HG03439 (cell line): Measurements from ENCODE around the gene KCNJ10.
A peak's percentile ranks its signal among the peaks of the same experiment; 100 is the strongest.
"Not testable (repeated sequence)": the region's sequence is repeated elsewhere in the genome, so short reads cannot be mapped to it uniquely, and the experiment has no call there.

ENCODE experiments used
- ATAC-seq: cut with Tn5 transposase; IDR thresholded peaks from one replicate; pipeline ENCODE4 v1.9.1; 2021; ENCODE audit warnings: mild to moderate bottlenecking, moderate library complexity; ENCODE audit not compliant: unreplicated experiment

KCNJ10 gene

DNA sequence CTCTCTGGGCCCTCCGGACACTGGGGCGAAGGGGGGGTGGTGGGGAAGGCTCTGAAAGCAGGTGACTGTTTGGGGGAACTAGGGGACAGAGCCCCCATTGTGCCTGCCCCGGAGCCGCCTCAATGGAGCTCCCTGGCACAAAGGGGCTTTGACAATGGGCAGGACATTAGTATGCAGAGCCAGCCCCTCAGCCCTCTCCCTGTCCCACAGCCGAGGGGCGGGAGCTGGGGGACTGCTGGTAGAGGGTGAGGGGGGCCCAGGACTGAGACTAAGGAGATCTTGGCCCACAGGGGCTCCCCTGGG lies 7.8 kb downstream of the KCNJ10 start:
- no peak for ATAC-seq

DNA sequence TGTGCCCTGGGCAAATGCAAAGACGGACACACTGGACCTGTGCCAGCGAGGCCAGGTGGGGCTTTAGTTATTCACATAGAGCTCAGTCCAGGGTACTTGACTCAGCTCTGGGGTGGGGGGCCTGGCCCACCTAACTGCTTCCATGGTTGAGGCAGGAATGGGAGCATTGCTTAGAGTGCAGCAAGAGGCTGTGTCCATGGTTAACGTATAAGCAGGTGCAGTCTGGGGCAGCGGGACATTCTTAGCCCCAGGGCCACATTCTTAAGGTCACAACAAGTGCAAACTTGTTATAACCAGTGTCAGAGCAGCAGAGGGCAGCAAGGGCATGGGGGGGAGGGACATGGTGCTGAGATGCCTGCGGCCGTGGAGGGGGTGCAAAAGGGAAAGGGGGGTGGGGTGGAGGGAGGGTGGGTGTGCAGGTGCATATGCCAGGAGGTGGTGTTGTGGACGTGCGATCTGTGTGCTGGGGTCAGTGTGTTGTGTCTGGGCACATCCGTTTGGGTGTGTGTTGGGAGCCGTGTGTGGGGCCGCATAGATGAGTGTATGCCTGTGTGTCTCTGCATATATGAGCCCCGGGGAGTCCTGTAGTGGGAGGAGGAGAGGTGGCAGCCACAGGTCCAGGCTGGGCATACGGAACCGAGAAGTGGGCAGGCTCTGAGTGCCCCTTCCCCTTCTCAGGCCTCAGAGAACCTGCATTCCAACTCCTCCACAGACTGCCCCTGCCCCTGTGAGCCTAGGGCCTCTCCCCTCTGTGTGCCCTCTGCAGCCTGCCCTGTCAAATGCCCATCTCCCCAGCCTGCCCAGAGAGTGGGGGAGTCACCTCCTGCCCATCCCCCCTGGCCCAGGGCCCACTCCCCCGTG lies 8.4 kb downstream of the KCNJ10 start:
- ATAC-seq: no peak

DNA sequence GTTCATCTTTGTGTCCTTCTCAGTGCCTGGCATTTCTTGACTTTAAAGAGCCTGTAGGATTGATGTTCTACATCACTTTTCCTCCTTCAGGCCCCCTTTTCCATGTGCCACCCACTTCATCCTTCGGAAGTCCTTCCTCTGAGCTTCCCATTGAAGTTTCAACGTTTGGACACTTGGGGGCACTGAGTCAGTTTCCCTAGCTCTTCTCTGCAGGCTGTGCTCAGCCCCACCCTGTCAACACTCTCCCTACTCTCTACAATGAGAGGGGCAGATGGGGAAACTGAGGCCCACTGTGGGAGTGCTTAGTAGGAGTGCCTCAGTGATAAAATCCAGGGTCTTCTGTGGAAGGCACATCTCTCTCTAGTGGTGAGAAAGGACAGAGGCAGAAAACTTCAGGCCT lies 11.9 kb downstream of the KCNJ10 start:
- ATAC-seq: no peak

DNA sequence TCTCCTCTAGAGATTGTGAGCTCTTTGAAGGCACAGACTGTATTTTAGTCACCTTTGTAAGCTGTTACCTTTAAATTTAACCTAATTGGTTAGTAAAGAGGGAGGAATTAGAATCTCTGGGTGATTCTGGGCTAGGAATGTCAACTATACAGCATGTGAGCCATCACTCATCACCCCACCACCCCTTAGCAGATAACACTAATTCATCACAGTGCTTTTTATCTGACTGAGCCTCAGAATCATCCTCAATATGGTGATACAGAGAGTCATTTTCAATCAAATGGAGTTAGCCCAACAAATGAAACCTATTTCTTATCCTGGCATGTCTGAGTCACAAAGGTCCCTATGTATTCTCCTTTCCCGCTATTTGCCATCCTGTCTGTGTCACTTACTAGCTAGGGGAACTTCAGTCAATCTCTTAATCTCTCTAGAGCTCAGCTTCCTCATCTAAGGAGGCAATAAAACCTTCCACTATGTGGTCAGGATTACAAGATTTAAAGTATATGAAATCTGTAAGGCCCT lies 13.3 kb downstream of the KCNJ10 start:
- ATAC-seq: no peak

DNA sequence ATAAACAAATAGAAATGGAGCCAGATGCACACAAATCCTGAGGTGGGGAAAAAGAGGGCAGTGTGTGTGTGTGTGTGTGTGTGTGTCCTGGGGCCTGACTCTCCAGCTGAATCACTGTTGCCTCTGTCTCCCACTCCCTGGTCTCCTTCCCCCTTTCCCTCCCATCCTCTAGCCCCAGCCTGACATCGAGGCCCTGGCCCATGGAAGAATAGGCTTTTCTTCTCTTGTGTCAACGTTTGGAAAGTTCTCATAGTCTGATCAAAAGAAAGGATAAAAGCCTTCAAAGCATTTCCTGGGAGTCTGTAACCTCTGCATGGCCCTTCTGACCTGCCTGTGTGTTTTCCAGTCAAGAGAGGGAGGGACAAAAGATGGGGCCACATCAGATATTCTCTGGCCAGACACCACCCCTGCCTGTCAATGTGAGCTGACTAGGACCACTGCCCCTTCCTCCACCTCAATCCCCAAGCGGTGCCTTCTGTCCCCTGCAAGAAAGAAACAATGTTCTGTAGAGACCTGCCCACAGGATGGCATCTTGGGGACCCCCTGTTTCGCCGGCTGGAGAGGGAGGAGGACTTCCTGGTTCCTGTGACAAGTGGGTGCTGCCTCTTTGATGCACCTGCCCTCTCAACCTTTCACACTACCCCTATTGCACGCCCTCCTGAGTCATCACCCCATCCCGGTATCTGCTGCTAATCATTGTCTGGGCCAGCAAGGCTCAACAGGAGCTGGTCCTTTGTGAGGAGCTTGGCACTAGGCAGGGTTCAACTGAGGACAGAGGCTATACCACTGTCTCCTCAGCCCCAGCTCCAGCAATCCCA lies 16.2 kb downstream of the KCNJ10 start:
- no peak for ATAC-seq

DNA sequence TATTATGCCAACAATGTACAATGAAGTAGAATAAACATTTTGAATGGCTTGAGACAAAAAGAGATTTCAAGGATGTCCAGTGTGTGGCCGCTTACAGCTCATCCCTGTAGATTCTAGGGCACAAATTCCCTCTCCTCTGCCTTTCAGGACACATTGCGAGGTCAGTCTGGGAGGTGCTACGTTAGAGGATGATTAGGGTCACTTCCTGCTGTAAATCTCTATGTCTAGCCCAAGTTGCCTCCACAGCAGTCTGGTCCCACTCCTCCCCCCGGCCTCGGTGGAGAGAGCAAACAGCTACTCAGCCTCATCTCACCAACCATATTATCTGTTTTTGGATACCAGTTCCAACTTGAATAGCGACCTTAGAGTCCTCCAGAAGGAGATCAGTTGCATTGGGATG lies 17.0 kb downstream of the KCNJ10 start:
- no peak for ATAC-seq

DNA sequence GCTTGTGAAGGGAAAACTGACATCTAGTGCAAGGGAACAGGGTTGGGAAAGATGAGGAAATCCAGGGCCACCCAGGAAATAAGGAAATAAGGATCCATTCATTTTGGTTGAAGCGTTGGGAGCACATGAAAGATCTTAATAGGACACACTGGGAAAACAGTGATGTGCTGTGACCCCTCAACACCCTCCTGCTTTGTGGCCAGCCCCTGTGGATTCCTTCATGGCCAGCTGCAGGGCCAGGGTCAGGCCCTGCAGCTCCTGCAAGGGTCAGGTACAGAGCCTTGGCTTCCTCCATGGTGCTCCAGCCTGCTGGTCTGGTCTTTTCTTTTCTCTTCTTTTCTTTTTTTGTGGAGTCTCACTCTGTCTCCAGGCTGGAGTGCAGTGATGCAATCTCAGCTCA lies 19.3 kb downstream of the KCNJ10 start:
- no peak for ATAC-seq

DNA sequence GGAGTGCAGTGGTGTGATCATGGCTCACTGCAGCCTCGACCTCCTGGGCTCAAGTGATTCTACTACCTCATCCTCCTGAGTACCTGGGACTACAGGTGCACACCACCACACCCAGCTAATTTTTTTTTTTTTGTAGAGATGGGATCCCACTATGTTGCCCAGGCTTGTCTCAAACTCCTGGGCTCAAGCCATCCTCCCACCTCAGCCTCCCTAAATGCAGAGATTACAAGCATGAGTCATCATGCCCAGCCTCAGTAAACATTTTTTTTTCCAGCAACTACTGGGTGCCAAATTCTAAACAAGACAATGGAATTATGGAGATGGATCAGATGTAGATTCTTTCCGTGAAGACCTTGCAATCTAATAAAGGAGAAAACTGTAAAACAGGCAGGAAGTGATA lies 19.8 kb downstream of the KCNJ10 start:
- ATAC-seq: not testable (repeated sequence)

DNA sequence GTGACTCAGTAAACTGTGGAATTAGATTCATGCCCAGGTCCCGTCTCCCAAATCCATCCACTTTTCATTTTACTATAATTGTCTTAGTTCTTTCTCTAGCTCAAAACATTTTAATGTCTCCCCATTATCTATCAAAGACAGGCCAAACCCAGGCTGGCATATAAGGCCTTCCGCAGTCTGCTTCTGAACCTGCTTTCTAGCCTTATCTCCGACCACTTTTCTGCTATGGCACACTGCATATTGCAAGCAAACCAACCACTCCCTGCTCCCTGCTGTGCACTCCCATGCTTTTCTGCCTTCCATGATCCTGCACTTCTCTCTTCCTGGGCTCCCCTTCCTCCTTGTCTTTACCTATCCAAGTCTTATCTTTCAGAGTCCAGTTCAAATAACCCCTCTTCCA lies 20.9 kb downstream of the KCNJ10 start:
- no peak for ATAC-seq

DNA sequence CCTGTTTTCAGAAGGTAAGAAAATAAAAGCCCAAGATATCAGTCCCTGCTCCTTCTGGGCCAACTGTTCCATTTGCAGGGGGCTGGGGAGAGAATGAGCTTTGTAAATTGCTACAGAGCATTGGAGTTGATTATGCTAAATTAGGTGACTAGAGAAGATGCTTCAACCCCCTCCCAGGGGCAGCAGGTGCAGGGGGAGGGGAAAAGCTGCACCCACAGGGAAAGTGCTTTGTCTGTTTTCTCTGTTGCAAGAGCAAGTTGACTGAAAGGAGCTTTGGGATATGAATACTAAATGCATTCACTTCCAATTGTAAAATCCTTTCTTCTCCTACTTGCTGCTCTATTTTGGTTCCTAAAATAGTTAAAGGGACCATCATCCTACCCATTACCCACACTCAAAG lies 21.6 kb downstream of the KCNJ10 start:
- ATAC-seq: no peak

DNA sequence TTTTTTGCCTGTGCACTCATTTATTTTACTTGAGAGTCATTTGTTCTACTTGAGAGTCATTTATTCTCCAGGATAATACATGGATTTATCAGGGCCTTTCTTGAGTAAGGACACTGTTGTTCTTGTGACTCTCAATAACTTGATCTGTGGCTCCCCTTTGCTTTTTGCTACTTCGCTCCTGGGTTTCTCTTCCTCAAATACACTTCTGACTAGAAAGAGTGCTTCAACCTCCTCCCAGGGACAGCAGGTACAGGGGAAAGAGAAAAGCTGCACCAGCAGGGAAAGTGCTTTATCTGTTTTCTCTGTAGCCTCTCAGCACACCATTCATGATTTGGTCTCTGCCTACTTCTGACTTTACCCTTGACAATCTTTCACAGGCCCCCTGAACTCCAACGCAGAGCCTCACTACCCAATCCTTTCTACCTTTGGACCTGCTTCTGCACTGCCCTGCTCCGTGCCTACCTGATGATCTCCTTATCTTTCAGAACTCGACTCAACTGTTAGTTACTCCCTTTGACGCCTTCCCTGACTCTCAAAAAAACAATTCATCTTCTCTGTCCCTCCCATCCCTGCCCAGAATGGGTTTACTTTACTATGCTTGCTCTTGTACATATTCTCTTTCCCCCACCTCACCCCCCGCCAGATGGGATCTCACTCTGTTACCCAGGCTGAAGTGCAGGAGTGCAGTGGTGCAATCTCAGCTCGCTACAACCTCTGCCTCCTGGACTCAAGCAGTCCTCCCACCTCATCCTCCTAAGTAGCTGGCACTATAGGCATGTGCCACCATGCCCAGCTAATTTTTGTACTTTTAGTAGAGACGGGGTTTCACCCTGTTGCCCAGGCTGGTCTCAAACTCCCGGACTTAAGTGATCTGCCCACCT lies 22.6 kb downstream of the KCNJ10 start:
- ATAC-seq: peak; percentile 21

DNA sequence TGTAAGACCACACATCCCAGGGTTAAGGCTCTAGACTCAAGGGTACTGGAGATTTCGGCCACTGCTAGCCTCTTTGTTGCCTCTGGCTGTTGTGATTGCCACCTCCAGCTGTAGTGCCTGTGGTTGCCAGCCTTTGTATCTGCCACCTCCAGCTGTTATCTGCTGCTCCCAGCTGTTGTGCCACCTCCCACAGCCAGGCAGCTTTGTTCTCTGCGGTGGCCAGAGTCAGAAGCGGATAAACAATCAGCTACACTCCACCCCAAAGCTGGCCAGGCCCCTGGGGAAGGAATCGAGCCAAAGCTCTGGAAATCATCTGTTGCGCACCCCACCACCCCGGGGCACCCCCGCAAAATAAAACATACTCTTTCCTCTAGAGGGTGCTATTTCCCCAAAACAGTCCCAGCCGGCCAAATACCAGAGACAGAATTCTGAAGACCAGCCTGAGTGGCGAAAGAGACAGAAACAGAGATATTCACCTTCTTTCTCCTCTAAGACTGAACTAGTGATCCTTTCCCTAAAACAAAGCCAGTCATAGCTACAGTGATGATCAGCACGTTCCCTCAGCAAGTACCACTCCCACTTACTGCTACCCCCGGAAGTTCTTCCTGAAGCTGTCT lies 23.4 kb downstream of the KCNJ10 start:
- peak; percentile 76 for ATAC-seq

DNA sequence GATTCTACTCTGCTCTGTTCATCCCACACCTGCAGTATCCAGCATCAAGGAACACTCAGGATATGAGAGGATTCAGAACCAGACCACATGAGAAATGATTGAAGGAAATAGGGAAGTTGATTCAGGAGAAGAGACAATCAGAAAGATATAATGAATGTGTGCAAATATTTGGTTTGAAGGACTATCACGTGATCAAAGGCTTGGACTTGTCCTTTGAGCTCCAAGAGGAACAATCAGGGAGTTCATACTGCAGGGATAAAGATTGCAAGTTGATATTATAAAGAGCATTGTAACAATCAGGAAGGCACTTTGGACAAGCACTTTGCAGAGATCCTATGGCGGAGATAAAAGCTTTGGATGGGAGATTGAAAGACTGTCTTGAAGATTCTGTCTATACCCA lies 24.3 kb downstream of the KCNJ10 start:
- ATAC-seq: no peak

DNA sequence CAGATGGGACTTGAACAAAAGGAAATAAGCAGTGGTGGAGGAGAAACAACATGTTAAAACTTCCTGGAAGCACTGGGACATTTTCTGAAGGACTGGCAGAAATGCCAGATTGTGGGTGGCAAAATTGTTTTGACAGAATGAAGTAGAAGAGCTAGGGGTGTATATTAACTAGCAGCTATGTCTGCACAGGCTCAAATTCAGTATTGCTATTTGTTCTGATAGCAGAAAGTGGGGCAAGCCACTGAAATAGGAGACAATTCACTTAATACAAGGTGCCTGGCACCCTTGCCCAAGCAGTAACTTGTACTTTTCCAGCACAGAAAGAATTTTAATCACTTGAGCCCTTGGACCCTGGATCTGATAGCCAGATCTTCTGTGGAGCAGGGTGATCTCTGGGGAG lies 26.4 kb downstream of the KCNJ10 start:
- ATAC-seq: no peak

DNA sequence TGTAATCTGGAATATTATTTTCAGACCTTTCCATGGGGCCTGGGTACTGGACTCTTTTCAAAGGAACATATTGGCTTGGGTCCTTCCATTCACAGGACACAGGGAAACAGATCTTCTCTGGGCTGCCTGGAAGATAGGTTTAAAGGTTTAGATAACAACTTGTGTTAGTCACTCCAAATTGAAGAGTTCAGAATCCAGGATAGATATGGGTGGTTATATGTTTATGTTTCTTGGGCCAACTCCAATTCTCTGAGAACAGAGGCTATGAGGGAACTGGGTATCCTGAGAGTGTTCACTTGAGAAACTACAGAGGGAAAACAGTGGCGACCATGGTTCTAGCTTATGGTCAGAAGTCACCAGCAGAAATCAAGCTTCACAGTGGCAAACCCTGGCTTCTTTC lies 29.5 kb downstream of the KCNJ10 start:
- ATAC-seq: no peak

DNA sequence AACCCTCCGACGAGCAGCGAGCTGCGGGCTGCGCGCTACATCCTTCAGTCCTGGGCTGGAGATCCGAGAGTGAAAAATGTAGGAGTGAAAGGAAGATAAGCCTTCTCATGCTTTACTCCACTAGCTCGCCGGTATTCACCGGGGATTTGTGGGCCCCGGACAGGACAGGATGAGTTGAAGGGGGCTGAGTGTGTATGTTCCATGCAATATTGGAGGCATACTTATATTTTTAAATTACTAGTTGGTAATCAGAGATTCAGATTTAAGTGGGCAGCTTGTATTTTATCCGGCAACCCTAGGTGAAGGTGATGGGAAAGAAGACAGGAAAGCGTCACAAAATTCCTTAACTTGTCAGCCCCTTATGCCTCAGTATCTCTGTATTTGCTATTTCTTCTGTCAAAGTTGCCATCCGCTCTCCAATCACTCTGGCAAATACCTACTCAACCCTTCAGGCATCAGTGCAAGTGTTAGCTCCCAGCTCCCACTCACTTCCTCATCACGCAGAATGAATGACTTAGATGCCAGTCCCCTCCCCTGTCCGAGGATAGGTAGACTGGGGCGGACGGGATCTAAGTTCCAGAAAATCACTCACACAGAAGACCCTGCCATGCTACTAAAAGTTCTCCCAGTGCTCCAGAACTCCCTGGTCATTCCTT lies 37.7 kb downstream of the KCNJ10 start:
- ATAC-seq: peak; percentile 11

DNA sequence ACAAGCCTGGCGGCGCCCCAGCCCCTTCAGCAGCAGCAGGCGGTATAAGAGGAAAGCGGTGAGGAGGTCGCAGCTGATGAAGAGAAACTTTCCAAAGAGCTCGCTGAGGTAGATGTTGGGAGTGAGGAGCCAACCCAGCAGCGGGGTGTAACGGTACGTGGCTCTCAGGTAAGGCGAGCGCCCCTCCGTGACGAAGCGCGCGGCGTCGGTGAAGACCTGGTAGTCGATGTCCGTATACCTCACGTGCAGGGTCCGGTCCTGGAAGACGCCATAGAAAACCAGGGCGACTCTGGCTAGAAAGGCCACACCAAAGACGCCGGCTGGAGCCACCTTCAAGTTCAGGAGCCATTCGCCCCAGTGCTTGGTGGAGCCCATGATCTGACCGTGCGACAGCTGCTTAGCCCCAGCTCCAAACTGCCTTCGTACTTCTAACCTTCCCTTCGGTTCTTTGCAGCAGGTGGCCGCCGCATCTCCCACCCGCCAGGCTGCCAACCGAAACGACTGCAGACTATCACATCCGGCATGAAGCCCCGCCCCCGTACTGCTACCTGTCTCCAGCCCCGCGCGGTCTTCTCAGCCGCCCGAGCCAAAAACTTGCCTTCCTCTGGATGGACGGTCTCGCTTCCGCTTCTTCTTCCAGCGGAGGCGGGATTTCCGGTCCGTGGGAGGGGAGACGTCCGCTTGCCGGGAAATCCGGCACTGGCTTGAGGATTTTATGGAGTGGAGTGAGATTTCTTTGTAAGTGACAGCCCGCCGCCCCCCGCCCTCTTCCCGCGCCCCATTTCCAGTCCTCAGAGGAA lies 38.4 kb downstream of the KCNJ10 start, which contains the start of gene PIGM:
Gene PIGM, minus strand, starts transcription at position 626 of the 800 bp plus-strand sequence. Its CDS starts 251 bp downstream, at position 375.
- ATAC-seq: peak; percentile 95

DNA sequence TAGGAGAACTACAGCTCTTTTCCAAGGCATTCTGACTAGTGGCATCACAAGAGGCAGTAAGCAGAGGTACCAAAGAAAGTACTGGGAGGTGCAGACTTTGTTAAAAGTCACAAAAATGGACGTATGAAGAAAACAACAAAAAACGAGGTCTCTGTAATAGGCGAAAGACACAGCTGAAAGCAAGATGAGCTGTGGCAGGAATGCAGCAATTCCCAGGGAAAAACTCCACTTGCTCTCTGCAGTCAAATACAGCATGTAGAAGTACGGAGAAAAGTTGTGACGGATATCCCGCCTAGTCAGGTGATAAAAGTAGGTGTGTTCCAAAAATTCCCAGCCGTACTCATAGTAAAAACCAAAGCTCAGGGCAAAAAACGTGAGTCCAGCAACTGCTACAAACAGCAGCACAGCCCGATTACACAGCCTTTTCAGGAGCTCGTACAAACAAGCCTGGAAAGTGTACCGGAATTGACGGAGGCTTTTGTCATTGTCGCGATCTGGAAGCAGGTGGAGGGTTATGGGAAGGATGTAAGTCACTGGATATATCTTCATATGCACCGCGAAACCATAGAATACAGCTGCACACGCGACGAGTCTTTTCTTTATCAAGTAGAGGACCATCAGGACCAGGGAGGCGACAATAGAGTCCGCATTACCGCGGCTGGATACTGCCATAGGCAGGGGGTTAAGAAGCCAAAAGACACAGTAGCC lies 39.1 kb downstream of the KCNJ10 start:
- no peak for ATAC-seq

DNA sequence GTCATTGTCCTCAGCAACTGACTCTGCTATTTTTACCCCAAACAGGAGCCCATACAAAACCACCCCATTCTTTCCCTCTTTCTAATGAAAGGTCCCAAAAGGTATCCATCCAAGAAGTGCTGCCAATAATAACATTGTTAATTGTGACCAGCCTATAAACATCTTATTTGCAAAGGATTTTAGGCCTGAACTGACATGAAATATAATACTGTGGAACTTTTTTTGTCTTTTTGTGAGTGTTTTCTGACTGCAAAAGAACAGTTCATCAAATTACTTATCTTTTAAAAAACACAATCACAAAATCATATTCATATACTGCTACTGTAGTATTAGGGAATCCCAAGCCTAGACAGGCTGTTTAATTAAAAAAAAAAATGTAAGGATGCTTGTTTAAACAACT lies 41.5 kb downstream of the KCNJ10 start:
- ATAC-seq: no peak
